Dermis microvascular lymphatic vessel endothelial cell (primary cell): ENCODE data around the gene TWIST1. TPM values are rescaled to one million over a fixed set of nuclear protein-coding genes. Genes with fewer than 3 reads are reported as not detected.

Source experiments
- DNase-seq, 2 donors: peaks; one replicate each; pipeline versions ENCODE4 v3.0.0 to v3.0.0-alpha.2; 2010; ENCODE audit warnings: low read depth in 2 of 2
- total RNA-seq: library from RNA; depleted of rRNA; stranded (reverse); fragments of >200 nt; gene quantifications from 2 replicates; pipeline ENCODE4 v1.2.1, GENCODE V29; 2014

The TWIST1 gene
- total RNA-seq, 1 donor from 2014 or later, result not detected

GRCh38 chr7:19097165-19098055 lies 20.0 kb downstream of the TWIST1 start:
- no peak for DNase-seq

GRCh38 chr7:19095353-19095860 lies 22.0 kb downstream of the TWIST1 start:
- no peak for DNase-seq

- DNase-seq, result no peak
These were observed 22.7 kb downstream of the TWIST1 start for GRCh38 chr7:19094598-19095352.

- no peak for DNase-seq
These were observed 23.3 kb downstream of the TWIST1 start for GRCh38 chr7:19094138-19094537.

- no peak for DNase-seq
These were observed 25.8 kb downstream of the TWIST1 start for GRCh38 chr7:19091550-19092200.

GRCh38 chr7:19090526-19090925 lies 26.9 kb downstream of the TWIST1 start:
- DNase-seq, result no peak

- DNase-seq, result no peak
These were observed 27.6 kb downstream of the TWIST1 start for GRCh38 chr7:19089797-19090196.

- no peak for DNase-seq
These were observed 28.1 kb downstream of the TWIST1 start for GRCh38 chr7:19089378-19089777.

GRCh38 chr7:19080093-19080492 lies 37.3 kb downstream of the TWIST1 start:
- no peak for DNase-seq

GRCh38 chr7:19079066-19079465 lies 38.4 kb downstream of the TWIST1 start:
- DNase-seq, result no peak

- DNase-seq, result no peak
These were observed 47.6 kb downstream of the TWIST1 start for GRCh38 chr7:19069842-19070241.

GRCh38 chr7:19066170-19066569 lies 51.3 kb downstream of the TWIST1 start:
- DNase-seq, result no peak

Other genes with a start within 250 kb of the TWIST1 start
- gene FERD3L, start 27.8 kb upstream of the TWIST1 start, total RNA-seq, result not detected in 2 replicates